Neuronal stem cell (in vitro differentiated cells): ENCODE results near the gene FSHR.

Source experiments
- DNase-seq: peaks from one replicate; pipeline ENCODE4 v3.0.0-alpha.2; 2013; ENCODE audit warnings: low spot score
- H2AFZ ChIP-seq: one replicate; pipeline ENCODE4 v1.6.1; 2013; ENCODE audit warnings: mild to moderate bottlenecking, low read length, inconsistent platforms
- H2AK5ac ChIP-seq: 2 replicates; pipeline ENCODE4 v1.6.1; 2013; ENCODE audit warnings: low read depth, mild to moderate bottlenecking, inconsistent platforms, low read length, moderate library complexity, mixed read lengths
- H2BK120ac ChIP-seq: 2 replicates; pipeline ENCODE4 v1.6.1; 2013; ENCODE audit warnings: low read depth, mild to moderate bottlenecking, inconsistent platforms, low read length, moderate library complexity, mixed read lengths
- H2BK12ac ChIP-seq: one replicate; pipeline ENCODE4 v1.6.1; 2013; ENCODE audit warnings: low read length, inconsistent platforms
- H2BK15ac ChIP-seq: 2 replicates; pipeline ENCODE4 v1.6.1; 2013; ENCODE audit warnings: mild to moderate bottlenecking, low read length, inconsistent platforms, mixed read lengths
- H2BK5ac ChIP-seq: one replicate; pipeline ENCODE4 v1.6.1; 2013; ENCODE audit warnings: inconsistent platforms, mild to moderate bottlenecking, low read length, moderate library complexity
- H3K14ac ChIP-seq: one replicate; pipeline ENCODE4 v1.6.1; 2013; ENCODE audit warnings: low read length, inconsistent platforms
- H3K18ac ChIP-seq: 2 replicates; pipeline ENCODE4 v1.6.1; 2013; ENCODE audit warnings: low read length, inconsistent platforms
- H3K23ac ChIP-seq: 2 replicates; pipeline ENCODE4 v1.6.1; 2013; ENCODE audit warnings: low read depth, mild to moderate bottlenecking, mixed read lengths, low read length, inconsistent platforms; ENCODE audit not compliant: poor library complexity
- H3K27ac ChIP-seq: replicated peaks from 3 replicates; pipeline ENCODE4 v1.5.1; 2013; ENCODE audit warnings: low read length, inconsistent platforms
- H3K27me3 ChIP-seq, 3 experiments: 2 replicates each; pipeline ENCODE4 v1.6.1; 2013; ENCODE audit warnings: low read length in 3 of 3, mild to moderate bottlenecking in 2 of 3, inconsistent platforms in 1 of 3, low read depth in 1 of 3, mixed read lengths in 1 of 3, moderate library complexity in 1 of 3; ENCODE audit not compliant: control insufficient read depth in 3 of 3, insufficient read depth in 3 of 3
- H3K36me3 ChIP-seq, 2 donors: replicated peaks in 1 of 2; 2 replicates each; pipeline ENCODE4 v1.6.1; 2013; ENCODE audit warnings: low read length in 2 of 2; ENCODE audit not compliant: control insufficient read depth in 2 of 2, insufficient read depth in 2 of 2
- H3K4ac ChIP-seq: 2 replicates; pipeline ENCODE4 v1.6.1; 2013; ENCODE audit warnings: inconsistent platforms, mild to moderate bottlenecking, low read length, moderate library complexity
- H3K4me1 ChIP-seq, 2 donors: 1 replicate in 1 of 2; 2 replicates in 1 of 2; pipeline ENCODE4 v1.6.1; 2013; ENCODE audit warnings: low read length in 2 of 2, low read depth in 1 of 2; ENCODE audit not compliant: control insufficient read depth in 2 of 2, insufficient read depth in 1 of 2
- H3K4me2 ChIP-seq: one replicate; pipeline ENCODE4 v1.6.1; 2013; ENCODE audit warnings: mild to moderate bottlenecking, low read length, inconsistent platforms; ENCODE audit not compliant: insufficient read depth, poor library complexity, severe bottlenecking
- H3K4me3 ChIP-seq, 2 donors: 2 replicates each; pipeline ENCODE4 v1.5.1; 2013; ENCODE audit warnings: low read length in 2 of 2, mild to moderate bottlenecking in 2 of 2, inconsistent platforms in 1 of 2, moderate library complexity in 1 of 2
- H3K79me1 ChIP-seq: one replicate; pipeline ENCODE4 v1.6.1; 2013; ENCODE audit warnings: low read depth, mild to moderate bottlenecking, inconsistent platforms, low read length, moderate library complexity
- H3K9ac ChIP-seq: one replicate; pipeline ENCODE4 v1.6.1; 2013; ENCODE audit warnings: mild to moderate bottlenecking, low read depth, low read length, inconsistent platforms; ENCODE audit not compliant: poor library complexity
- H3K9me3 ChIP-seq, 2 donors: replicated peaks in 1 of 2; 2 replicates each; pipeline versions ENCODE3 to v1.6.1; 2013; ENCODE audit warnings: low read length in 2 of 2, mild to moderate bottlenecking in 2 of 2, inconsistent platforms in 1 of 2, low read depth in 1 of 2, mixed read lengths in 1 of 2, moderate library complexity in 1 of 2; ENCODE audit not compliant: control insufficient read depth in 2 of 2, insufficient read depth in 1 of 2
- H4K8ac ChIP-seq: one replicate; pipeline ENCODE4 v1.6.1; 2013; ENCODE audit warnings: low read depth, mild to moderate bottlenecking, inconsistent platforms, low read length, moderate library complexity
- H4K91ac ChIP-seq: one replicate; pipeline ENCODE4 v1.6.1; 2013; ENCODE audit warnings: low read length, low read depth, mild to moderate bottlenecking, inconsistent platforms; ENCODE audit not compliant: poor library complexity
- WGBS, 2 donors: extraction: QIAGEN DNeasy Blood & Tissue Kit; methylation state at CpG; one replicate each; pipeline ENCODE4 v1.1.7; 2013; ENCODE audit warnings: missing lambda C conversion rate in 2 of 2, mixed read lengths in 1 of 2; ENCODE audit not compliant: insufficient read length in 2 of 2, insufficient replicate concordance in 1 of 2; ENCODE audit errors: extremely low coverage in 2 of 2; 5-methylcytosine and 5-hydroxymethylcytosine counted together

FSHR gene

GRCh38 chr2:49043405-49043982 is 110.8 kb downstream of the FSHR start:
- no peak overlapping the region for H3K23ac ChIP-seq
- WGBS, 2 donors, result no CpG with 5 or more reads among the region's 5 CpGs
- no peak overlapping the region for H3K18ac ChIP-seq

GRCh38 chr2:49042488-49042887 is 111.8 kb downstream of the FSHR start:
- Histone ChIP-seq H2BK120ac (no peak overlapping the region), H3K18ac (no peak overlapping the region), H2BK12ac (no peak overlapping the region), H4K8ac (no peak overlapping the region), H3K79me1 (no peaks in the 10 kb centered on the region), H3K27ac (no peak overlapping the region), H2BK15ac (no peak overlapping the region), H3K9me3 (no peaks in the 10 kb centered on the region), H4K91ac (no peak overlapping the region), H3K4me1 (peaks cover 0 to 5% of the 10 kb centered on the region in 2 donors), H2AFZ (no peak overlapping the region), H3K14ac (no peak overlapping the region), H3K36me3 (no peaks in the 10 kb centered on the region), H3K27me3 (no peaks in the 10 kb centered on the region), H3K4ac (no peak overlapping the region), H2AK5ac (no peak overlapping the region), H3K9ac (no peak overlapping the region), H3K4me3 (no peak overlapping the region), H3K23ac (no peak overlapping the region), H2BK5ac (no peak overlapping the region), H3K4me2 (no peak overlapping the region)
- no peak for DNase-seq
- no CpG with 5 or more reads among the region's 1 CpG for WGBS, 2 donors

More at GRCh38 chr2:49043405-49043982, 110.8 kb downstream of the FSHR start:
- Histone ChIP-seq H3K27me3 (no peaks in the 10 kb centered on the region), H2AK5ac (no peak overlapping the region), H3K9me3 (no peaks in the 10 kb centered on the region), H3K36me3 (no peaks in the 10 kb centered on the region), H3K79me1 (no peaks in the 10 kb centered on the region), H2BK12ac (no peak overlapping the region), H3K4me1 (peaks cover 0 to 5% of the 10 kb centered on the region in 2 donors), H3K14ac (no peak overlapping the region), H2BK120ac (no peak overlapping the region), H2AFZ (no peak overlapping the region), H3K4ac (no peak overlapping the region), H2BK15ac (no peak overlapping the region), H3K27ac (no peak overlapping the region), H2BK5ac (no peak overlapping the region), H4K91ac (no peak overlapping the region), H3K4me3 (no peak overlapping the region), H4K8ac (no peak overlapping the region), H3K4me2 (no peak overlapping the region), H3K9ac (no peak overlapping the region)
- DNase-seq, result no peak

GRCh38 chr2:49041061-49041460 is 113.3 kb downstream of the FSHR start:
- WGBS, 2 donors, result no CpG with 5 or more reads among the region's 4 CpGs
- peaks cover 0 to 5% of the 10 kb centered on the region in 2 donors for H3K4me1 ChIP-seq
- H2AK5ac ChIP-seq, result no peak overlapping the region
- no peak for DNase-seq
- no peak overlapping the region for H3K27ac ChIP-seq
- no peaks in the 10 kb centered on the region for H3K9me3 ChIP-seq
- no peak overlapping the region for H3K18ac ChIP-seq
- H2BK5ac ChIP-seq, result no peak overlapping the region
- no peak overlapping the region for H3K4ac ChIP-seq
- no peak overlapping the region for H4K91ac ChIP-seq
- no peak overlapping the region for H2BK120ac ChIP-seq
- H3K14ac ChIP-seq, result no peak overlapping the region
- no peaks in the 10 kb centered on the region for H3K79me1 ChIP-seq
- H3K4me3 ChIP-seq, result no peak overlapping the region
- H3K23ac ChIP-seq, result no peak overlapping the region
- H3K36me3 ChIP-seq, result no peaks in the 10 kb centered on the region
- H2BK15ac ChIP-seq, result no peak overlapping the region
- no peaks in the 10 kb centered on the region for H3K27me3 ChIP-seq
- H3K4me2 ChIP-seq, result no peak overlapping the region
- no peak overlapping the region for H2AFZ ChIP-seq
- H4K8ac ChIP-seq, result no peak overlapping the region
- no peak overlapping the region for H3K9ac ChIP-seq
- no peak overlapping the region for H2BK12ac ChIP-seq

GRCh38 chr2:49037197-49037596 is 117.1 kb downstream of the FSHR start:
- Histone ChIP-seq H4K8ac (no peak overlapping the region), H3K18ac (no peak overlapping the region), H2BK120ac (no peak overlapping the region), H3K79me1 (no peaks in the 10 kb centered on the region), H3K14ac (no peak overlapping the region), H3K4me1 (peaks cover 0 to 2% of the 10 kb centered on the region in 2 donors), H2BK12ac (no peak overlapping the region), H3K27me3 (no peaks in the 10 kb centered on the region), H3K4me2 (no peak overlapping the region), H3K36me3 (no peaks in the 10 kb centered on the region), H3K9me3 (no peaks in the 10 kb centered on the region), H4K91ac (no peak overlapping the region), H3K27ac (no peak overlapping the region), H3K4me3 (no peak overlapping the region), H2AK5ac (no peak overlapping the region), H3K4ac (no peak overlapping the region), H3K23ac (no peak overlapping the region), H2BK15ac (no peak overlapping the region), H3K9ac (no peak overlapping the region), H2AFZ (no peak overlapping the region), H2BK5ac (no peak overlapping the region)
- no peak for DNase-seq
